IMR-90 (cell line): ENCODE results near the gene PARD3. TPM values are rescaled to one million over a fixed set of nuclear protein-coding genes. Genes with fewer than 3 reads are reported as not detected.

Experiments used
- ATAC-seq: fragments of 200-7000 bp; cut with Tn5 transposase; 2 replicates; pipeline ENCODE4 v1.9.1; 2020; ENCODE audit warnings: low read depth, mild to moderate bottlenecking, moderate library complexity
- BruUV-seq: library from RNA; stranded (reverse); fragments of 400-500 nt; replicated peaks from 2 replicates; lab custom pipeline; 2021; lab: Mats Ljungman, UMichigan
- CTCF ChIA-PET: fragments of 300-600 bp; formaldehyde crosslinking; extraction: SDS; loops from one replicate; lab custom pipeline; 2021; ENCODE audit warnings: antibody characterized with exemption; lab: Yijun Ruan, JAX
- POLR2A ChIA-PET: fragments of 300-600 bp; sonication (Branson Sonifier 250); formaldehyde crosslinking; loops from one replicate; lab custom pipeline; 2022; ENCODE audit warnings: antibody characterized with exemption; ENCODE audit not compliant: unreplicated experiment; lab: Charles Lee
- DNase-seq: peaks from one replicate; pipeline ENCODE4 v3.0.0; 2013
- H2AFZ ChIP-seq: replicated peaks from 2 replicates; pipeline ENCODE3; 2013; ENCODE audit warnings: low read length, mild to moderate bottlenecking; ENCODE audit not compliant: poor library complexity
- H2AK5ac ChIP-seq: 2 replicates; pipeline ENCODE4 v1.6.1; 2013; ENCODE audit warnings: low read depth, low read length, inconsistent platforms
- H2AK9ac ChIP-seq: replicated peaks from 2 replicates; pipeline ENCODE3; 2013; ENCODE audit warnings: mild to moderate bottlenecking, low read depth, low read length, moderate library complexity; ENCODE audit not compliant: poor library complexity
- H2BK120ac ChIP-seq: 2 replicates; pipeline ENCODE4 v1.6.1; 2013; ENCODE audit warnings: low read depth, low read length, inconsistent platforms
- H2BK15ac ChIP-seq: 3 replicates; pipeline ENCODE4 v1.6.1; 2013; ENCODE audit warnings: low read depth, low read length, inconsistent platforms
- H2BK20ac ChIP-seq: 2 replicates; pipeline ENCODE4 v1.6.1; 2013; ENCODE audit warnings: low read depth, mild to moderate bottlenecking, inconsistent platforms, low read length, moderate library complexity
- H2BK5ac ChIP-seq: 2 replicates; pipeline ENCODE4 v1.6.1; 2013; ENCODE audit warnings: mild to moderate bottlenecking, low read depth, low read length, inconsistent platforms; ENCODE audit not compliant: poor library complexity, severe bottlenecking
- H3K14ac ChIP-seq: replicated peaks from 2 replicates; pipeline ENCODE4 v1.6.1; 2013; ENCODE audit warnings: low read depth, low read length, inconsistent platforms
- H3K18ac ChIP-seq: 2 replicates; pipeline ENCODE4 v1.6.1; 2013; ENCODE audit warnings: low read depth, low read length, control low read depth
- H3K23ac ChIP-seq: 2 replicates; pipeline ENCODE4 v1.6.1; 2013; ENCODE audit warnings: low read depth, low read length, inconsistent platforms
- H3K27ac ChIP-seq: 2 replicates; pipeline ENCODE4 v1.5.1; 2013; ENCODE audit warnings: mild to moderate bottlenecking, control low read depth, low read length; ENCODE audit not compliant: insufficient read depth
- H3K27me3 ChIP-seq: 2 replicates; pipeline ENCODE4 v1.6.1; 2013; ENCODE audit warnings: low read length; ENCODE audit not compliant: control insufficient read depth, insufficient read depth
- H3K36me3 ChIP-seq: 2 replicates; pipeline ENCODE4 v1.6.1; 2013; ENCODE audit warnings: low read length, mixed read lengths; ENCODE audit not compliant: control insufficient read depth, insufficient read depth
- H3K4ac ChIP-seq: 2 replicates; pipeline ENCODE4 v1.6.1; 2013; ENCODE audit warnings: low read depth, low read length, inconsistent platforms
- H3K4me1 ChIP-seq: 2 replicates; pipeline ENCODE4 v1.6.1; 2013; ENCODE audit warnings: low read length, mixed read lengths; ENCODE audit not compliant: control insufficient read depth, insufficient read depth
- H3K4me2 ChIP-seq: 2 replicates; pipeline ENCODE4 v1.6.1; 2013; ENCODE audit warnings: low read depth, mild to moderate bottlenecking, control low read depth, low read length, moderate library complexity
- H3K4me3 ChIP-seq: 2 replicates; pipeline ENCODE4 v1.5.1; 2013; ENCODE audit warnings: low read depth, mild to moderate bottlenecking, control low read depth, low read length, moderate library complexity; ENCODE audit not compliant: insufficient read depth
- H3K56ac ChIP-seq: 2 replicates; pipeline ENCODE4 v1.6.1; 2013; ENCODE audit warnings: low read length, inconsistent platforms; ENCODE audit not compliant: insufficient read depth; ENCODE audit errors: extremely low read depth
- H3K79me1 ChIP-seq, 2 experiments: 2 replicates each; pipeline ENCODE4 v1.6.1; 2013; ENCODE audit warnings: low read length in 2 of 2, inconsistent platforms in 1 of 2, low read depth in 1 of 2
- H3K9ac ChIP-seq: 2 replicates; pipeline ENCODE4 v1.6.1; 2013; ENCODE audit warnings: low read depth, low read length, control low read depth
- H3K9me1 ChIP-seq: 2 replicates; pipeline ENCODE4 v1.6.1; 2013; ENCODE audit warnings: low read length, inconsistent platforms; ENCODE audit not compliant: insufficient read depth
- H3K9me3 ChIP-seq: 2 replicates; pipeline ENCODE4 v1.6.1; 2013; ENCODE audit warnings: low read length; ENCODE audit not compliant: control insufficient read depth, insufficient read depth
- H4K20me1 ChIP-seq: 2 replicates; pipeline ENCODE4 v1.6.1; 2013; ENCODE audit warnings: low read length, inconsistent platforms; ENCODE audit not compliant: insufficient read depth
- H4K5ac ChIP-seq: 2 replicates; pipeline ENCODE4 v1.6.1; 2013; ENCODE audit warnings: mild to moderate bottlenecking, low read depth, low read length, control low read depth
- H4K8ac ChIP-seq, 2 experiments: 2 replicates each; pipeline ENCODE4 v1.6.1; 2013; ENCODE audit warnings: low read depth in 2 of 2, low read length in 2 of 2, control low read depth in 1 of 2, inconsistent platforms in 1 of 2
- H4K91ac ChIP-seq: 2 replicates; pipeline ENCODE4 v1.6.1; 2013; ENCODE audit warnings: low read depth, low read length, inconsistent platforms; ENCODE audit not compliant: insufficient read depth
- BHLHE40 ChIP-seq: fragments of 150-350 bp; IDR thresholded peaks from 2 replicates; pipeline ENCODE4 v1.6.1; 2016; ENCODE audit warnings: mild to moderate bottlenecking, low read depth, low read length
- CEBPB ChIP-seq: IDR thresholded peaks from 2 replicates; pipeline ENCODE4 v1.6.1; 2012; ENCODE audit warnings: low read depth, low read length, improper control_type of control experiment
- CHD1 ChIP-seq: IDR thresholded peaks from 2 replicates; pipeline ENCODE4 v1.6.1; 2012; ENCODE audit warnings: low read depth, low read length, improper control_type of control experiment
- FOS ChIP-seq: fragments of 150-350 bp; IDR thresholded peaks from 2 replicates; pipeline ENCODE4 v1.6.1; 2016; ENCODE audit warnings: low read depth, low read length
- MAFK ChIP-seq: IDR thresholded peaks from 2 replicates; pipeline ENCODE4 v1.6.1; 2012; ENCODE audit warnings: low read depth, low read length, improper control_type of control experiment
- MAZ ChIP-seq: IDR thresholded peaks from 2 replicates; pipeline ENCODE4 v1.6.1; 2012; ENCODE audit warnings: low read depth, mild to moderate bottlenecking, low read length, improper control_type of control experiment, moderate library complexity, borderline replicate concordance
- MXI1 ChIP-seq: IDR thresholded peaks from 2 replicates; pipeline ENCODE4 v1.6.1; 2012; ENCODE audit warnings: low read depth, mild to moderate bottlenecking, low read length, moderate library complexity, borderline replicate concordance
- NFE2L2 ChIP-seq: fragments of 150-350 bp; IDR thresholded peaks from 2 replicates; pipeline ENCODE4 v1.6.1; 2016; ENCODE audit warnings: low read depth, mild to moderate bottlenecking, low read length
- POLR2A ChIP-seq: IDR thresholded peaks from 2 replicates; pipeline ENCODE4 v1.6.1; 2012; ENCODE audit warnings: mild to moderate bottlenecking, low read depth, low read length
- RAD21 ChIP-seq: IDR thresholded peaks from 2 replicates; pipeline ENCODE4 v1.6.1; 2012; ENCODE audit warnings: low read length, improper control_type of control experiment
- RCOR1 ChIP-seq: IDR thresholded peaks from 2 replicates; pipeline ENCODE4 v1.6.1; 2012; ENCODE audit warnings: mild to moderate bottlenecking, low read length, improper control_type of control experiment; ENCODE audit not compliant: insufficient replicate concordance
- RFX5 ChIP-seq: IDR thresholded peaks from 2 replicates; pipeline ENCODE4 v1.8.0; 2012; ENCODE audit warnings: low read depth, mild to moderate bottlenecking, low read length, moderate library complexity
- SMC3 ChIP-seq: fragments of 150-350 bp; IDR thresholded peaks from 2 replicates; pipeline ENCODE4 v1.6.1; 2016; ENCODE audit warnings: low read depth, mild to moderate bottlenecking, antibody characterized with exemption, low read length, moderate library complexity
- WGBS, 2 experiments: methylation state at CpG; one replicate each; pipeline versions ENCODE4 v1.1.5 to v1.1.7; 2013; ENCODE audit warnings: missing lambda C conversion rate in 2 of 2; ENCODE audit not compliant: insufficient read length in 1 of 2; ENCODE audit errors: extremely low coverage in 2 of 2; 5-methylcytosine and 5-hydroxymethylcytosine counted together
- dilution Hi-C: fragments of 300-500 bp; cut with HindIII; formaldehyde crosslinking; loops from one replicate; pipeline ENCODE4 v1.14.3; 2018; ENCODE audit warnings: low sequenced_read_pairs; ENCODE audit not compliant: unreplicated experiment
- in situ Hi-C: fragments of 300-500 bp; cut with MboI; formaldehyde crosslinking; loops from 3 replicates; pipeline ENCODE4 v1.14.3; 2019; ENCODE audit warnings: low sequenced_read_pairs, inconsistent platforms, mixed read lengths
- intact Hi-C: fragments of 100-400 bp; cut with micrococcal nuclease; formaldehyde crosslinking; loops from 2 replicates; pipeline ENCODE4 v1.10.0; 2022
- polyA plus RNA-seq, 3 experiments: library from polyadenylated mRNA; depleted of rRNA; stranded (reverse); fragments of >200 nt; gene quantifications; 2 replicates each; pipeline ENCODE4 v1.2.3, GENCODE V29; 2012; ENCODE audit warnings: low replicate concordance in 1 of 3
- total RNA-seq: library from RNA; depleted of rRNA; stranded (reverse); fragments of >200 nt; gene quantifications from 2 replicates; pipeline ENCODE4 v1.2.3, GENCODE V29; 2012
- TF ChIP-seq, protein P1 (sequence below): fragments of 150-350 bp; IDR thresholded peaks from 2 replicates; pipeline ENCODE4 v1.6.1; 2017; ENCODE audit warnings: mild to moderate bottlenecking, antibody characterized with exemption, low read length, low read depth
- TF ChIP-seq, protein P2 (sequence below): fragments of 150-350 bp; IDR thresholded peaks from 2 replicates; pipeline ENCODE4 v1.6.1; 2016; ENCODE audit warnings: low read depth, mild to moderate bottlenecking, low read length, moderate library complexity, borderline replicate concordance
- TF ChIP-seq, protein P3 (sequence below): conservative IDR thresholded peaks from 2 replicates; pipeline ENCODE4 v1.5.1; 2012; ENCODE audit warnings: mild to moderate bottlenecking, low read depth, low read length, improper control_type of control experiment

PARD3 gene
- total and polyA plus RNA-seq, 2 of the 4 experiments (the other 2 are of a cell fraction), result 14.6 to 37.5 TPM

DNA sequence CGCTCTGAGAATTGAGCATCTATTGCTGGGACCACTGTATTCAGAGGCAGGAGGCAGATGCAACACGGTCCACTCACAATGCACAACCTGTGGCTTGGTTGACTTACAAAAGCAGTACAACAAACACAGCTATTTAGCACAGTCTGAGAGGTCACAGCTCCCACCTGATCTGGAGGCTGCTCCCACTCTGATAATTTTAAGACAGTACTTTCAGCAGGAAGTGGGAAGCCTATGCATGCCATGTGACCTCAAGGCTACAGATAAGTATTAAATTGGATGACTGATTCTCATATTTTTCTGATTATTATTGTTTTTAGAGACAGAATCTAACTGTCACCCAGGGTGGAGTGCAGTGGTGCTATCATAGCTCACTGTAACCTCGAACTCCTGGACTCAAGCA is 659.3 kb downstream of the PARD3 start:
- Histone ChIP-seq H3K36me3 (no peaks in the 10 kb centered on the region), H3K56ac (no peak overlapping the region), H3K18ac (no peak overlapping the region), H3K27ac (no peak overlapping the region), H4K5ac (no peak overlapping the region), H3K4me3 (no peak overlapping the region), H3K4me2 (no peak overlapping the region), H2BK15ac (no peak overlapping the region), H4K91ac (no peak overlapping the region), H3K9me3 (no peaks in the 10 kb centered on the region), H4K8ac (no peak overlapping the region), H3K23ac (no peak overlapping the region), H2AFZ (no peak overlapping the region), H2BK20ac (no peak overlapping the region), H3K27me3 (no peaks in the 10 kb centered on the region), H2AK5ac (no peak overlapping the region), H2BK5ac (no peak overlapping the region), H3K79me1 (no peaks in the 10 kb centered on the region), H3K4me1 (peaks cover 4% of the 10 kb centered on the region), H4K20me1 (no peaks in the 10 kb centered on the region), H3K9ac (no peak overlapping the region), H2BK120ac (no peak overlapping the region), H3K9me1 (no peaks in the 10 kb centered on the region), H2AK9ac (no peak overlapping the region), H3K4ac (no peak overlapping the region), H3K14ac (0 out of 2 replicates have a peak overlapping the region, but pooled peaks have one; percentile 52)
- ATAC-seq, result no peak
- dilution Hi-C loops (no loop called here), in situ Hi-C loops (no loop called here), intact Hi-C loops (no loop called here)
- ChIA-PET POLR2A (no interaction called here), CTCF (no interaction called here)
- BruUV-seq, result no TSS peak
- TF ChIP-seq NFE2L2 (no peak), MAZ (no peak), RFX5 (no peak), CEBPB (no peak), BHLHE40 (no peak), MXI1 (no peak), POLR2A (no peak), CHD1 (no peak), SMC3 (no peak), RAD21 (no peak), FOS (no peak), RCOR1 (no peak), MAFK (no peak)
- TF ChIP-seq, protein P1, sequence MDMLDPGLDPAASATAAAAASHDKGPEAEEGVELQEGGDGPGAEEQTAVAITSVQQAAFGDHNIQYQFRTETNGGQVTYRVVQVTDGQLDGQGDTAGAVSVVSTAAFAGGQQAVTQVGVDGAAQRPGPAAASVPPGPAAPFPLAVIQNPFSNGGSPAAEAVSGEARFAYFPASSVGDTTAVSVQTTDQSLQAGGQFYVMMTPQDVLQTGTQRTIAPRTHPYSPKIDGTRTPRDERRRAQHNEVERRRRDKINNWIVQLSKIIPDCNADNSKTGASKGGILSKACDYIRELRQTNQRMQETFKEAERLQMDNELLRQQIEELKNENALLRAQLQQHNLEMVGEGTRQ, result no peak
- TF ChIP-seq, protein P2, sequence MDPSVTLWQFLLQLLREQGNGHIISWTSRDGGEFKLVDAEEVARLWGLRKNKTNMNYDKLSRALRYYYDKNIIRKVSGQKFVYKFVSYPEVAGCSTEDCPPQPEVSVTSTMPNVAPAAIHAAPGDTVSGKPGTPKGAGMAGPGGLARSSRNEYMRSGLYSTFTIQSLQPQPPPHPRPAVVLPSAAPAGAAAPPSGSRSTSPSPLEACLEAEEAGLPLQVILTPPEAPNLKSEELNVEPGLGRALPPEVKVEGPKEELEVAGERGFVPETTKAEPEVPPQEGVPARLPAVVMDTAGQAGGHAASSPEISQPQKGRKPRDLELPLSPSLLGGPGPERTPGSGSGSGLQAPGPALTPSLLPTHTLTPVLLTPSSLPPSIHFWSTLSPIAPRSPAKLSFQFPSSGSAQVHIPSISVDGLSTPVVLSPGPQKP, result no peak
- TF ChIP-seq, protein P3, sequence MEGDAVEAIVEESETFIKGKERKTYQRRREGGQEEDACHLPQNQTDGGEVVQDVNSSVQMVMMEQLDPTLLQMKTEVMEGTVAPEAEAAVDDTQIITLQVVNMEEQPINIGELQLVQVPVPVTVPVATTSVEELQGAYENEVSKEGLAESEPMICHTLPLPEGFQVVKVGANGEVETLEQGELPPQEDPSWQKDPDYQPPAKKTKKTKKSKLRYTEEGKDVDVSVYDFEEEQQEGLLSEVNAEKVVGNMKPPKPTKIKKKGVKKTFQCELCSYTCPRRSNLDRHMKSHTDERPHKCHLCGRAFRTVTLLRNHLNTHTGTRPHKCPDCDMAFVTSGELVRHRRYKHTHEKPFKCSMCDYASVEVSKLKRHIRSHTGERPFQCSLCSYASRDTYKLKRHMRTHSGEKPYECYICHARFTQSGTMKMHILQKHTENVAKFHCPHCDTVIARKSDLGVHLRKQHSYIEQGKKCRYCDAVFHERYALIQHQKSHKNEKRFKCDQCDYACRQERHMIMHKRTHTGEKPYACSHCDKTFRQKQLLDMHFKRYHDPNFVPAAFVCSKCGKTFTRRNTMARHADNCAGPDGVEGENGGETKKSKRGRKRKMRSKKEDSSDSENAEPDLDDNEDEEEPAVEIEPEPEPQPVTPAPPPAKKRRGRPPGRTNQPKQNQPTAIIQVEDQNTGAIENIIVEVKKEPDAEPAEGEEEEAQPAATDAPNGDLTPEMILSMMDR, result no peak
- DNase-seq, result no peak
- no CpG with 5 or more reads among the region's 3 CpGs for WGBS, 2 experiments
